H9 (cell line): ENCODE measurements around the gene ZAP70. TPM values are rescaled to one million over a fixed set of nuclear protein-coding genes. Genes with fewer than 3 reads are reported as not detected.
"Not testable (repeated sequence)": the region's sequence is repeated elsewhere in the genome, so short reads cannot be mapped to it uniquely, and the experiment has no call there.

Source experiments
- DNase-seq: peaks from one replicate; pipeline ENCODE4 v3.0.0-alpha.2; 2017
- H2AFZ ChIP-seq: one replicate; pipeline ENCODE4 v1.6.1; 2013; ENCODE audit warnings: mild to moderate bottlenecking, low read length, control low read depth, moderate library complexity
- H2AK5ac ChIP-seq: 2 replicates; pipeline ENCODE4 v1.6.1; 2013; ENCODE audit warnings: low read length, control low read depth, mixed read lengths; ENCODE audit not compliant: insufficient read length
- H2BK120ac ChIP-seq: one replicate; pipeline ENCODE4 v1.6.1; 2013; ENCODE audit warnings: low read depth, mild to moderate bottlenecking, low read length, control low read depth, inconsistent platforms; ENCODE audit not compliant: poor library complexity, severe bottlenecking
- H2BK12ac ChIP-seq: 2 replicates; pipeline ENCODE4 v1.6.1; 2013; ENCODE audit warnings: low read length, control low read depth, mixed read lengths, low read depth; ENCODE audit not compliant: insufficient read length
- H2BK15ac ChIP-seq: 2 replicates; pipeline ENCODE4 v1.6.1; 2013; ENCODE audit warnings: low read depth, low read length, control low read depth
- H2BK20ac ChIP-seq: one replicate; pipeline ENCODE4 v1.6.1; 2013; ENCODE audit warnings: low read depth, mild to moderate bottlenecking, low read length, control low read depth, inconsistent platforms; ENCODE audit not compliant: poor library complexity, severe bottlenecking
- H2BK5ac ChIP-seq: 2 replicates; pipeline ENCODE4 v1.6.1; 2013; ENCODE audit warnings: low read length, control low read depth, mixed read lengths; ENCODE audit not compliant: insufficient read length
- H3K14ac ChIP-seq: 2 replicates; pipeline ENCODE4 v1.6.1; 2013; ENCODE audit warnings: low read length, control low read depth; ENCODE audit not compliant: insufficient read depth
- H3K18ac ChIP-seq: 2 replicates; pipeline ENCODE4 v1.6.1; 2013; ENCODE audit warnings: low read depth, mild to moderate bottlenecking, mixed read lengths, low read length, control low read depth; ENCODE audit not compliant: insufficient read length
- H3K23ac ChIP-seq: 2 replicates; pipeline ENCODE4 v1.6.1; 2013; ENCODE audit warnings: low read length, control low read depth, mixed read lengths, low read depth; ENCODE audit not compliant: insufficient read length
- H3K23me2 ChIP-seq: 2 replicates; pipeline ENCODE4 v1.6.1; 2013; ENCODE audit warnings: low read depth, mild to moderate bottlenecking, mixed read lengths, low read length, control low read depth; ENCODE audit not compliant: insufficient read length, poor library complexity, severe bottlenecking
- H3K27ac ChIP-seq: 2 replicates; pipeline ENCODE4 v1.5.1; 2013; ENCODE audit warnings: low read length, control low read depth, mixed read lengths, low read depth; ENCODE audit not compliant: insufficient read length
- H3K27me3 ChIP-seq: 2 replicates; pipeline ENCODE4 v1.6.1; 2013; ENCODE audit warnings: low read length, control low read depth, inconsistent platforms; ENCODE audit not compliant: insufficient read depth
- H3K4ac ChIP-seq: 2 replicates; pipeline ENCODE4 v1.6.1; 2013; ENCODE audit warnings: low read depth, mild to moderate bottlenecking, control low read depth, inconsistent platforms, low read length, moderate library complexity
- H3K4me1 ChIP-seq: 2 replicates; pipeline ENCODE4 v1.6.1; 2013; ENCODE audit warnings: low read length, control low read depth, inconsistent platforms; ENCODE audit not compliant: insufficient read depth
- H3K4me2 ChIP-seq: 2 replicates; pipeline ENCODE4 v1.6.1; 2013; ENCODE audit warnings: low read length, control low read depth, mixed read lengths; ENCODE audit not compliant: insufficient read length, insufficient read depth
- H3K56ac ChIP-seq: 2 replicates; pipeline ENCODE4 v1.6.1; 2013; ENCODE audit warnings: low read depth, mild to moderate bottlenecking, mixed read lengths, low read length, control low read depth; ENCODE audit not compliant: insufficient read length
- H3K79me1 ChIP-seq: 2 replicates; pipeline ENCODE4 v1.6.1; 2013; ENCODE audit warnings: low read depth, mild to moderate bottlenecking, moderate library complexity, low read length, control low read depth, inconsistent platforms; ENCODE audit not compliant: insufficient read depth, poor library complexity, severe bottlenecking
- H3K79me2 ChIP-seq: 2 replicates; pipeline ENCODE4 v1.6.1; 2013; ENCODE audit warnings: low read length, control low read depth, inconsistent platforms; ENCODE audit not compliant: insufficient read depth
- H3K9ac ChIP-seq: 2 replicates; pipeline ENCODE4 v1.6.1; 2013; ENCODE audit warnings: low read length, control low read depth, mixed read lengths; ENCODE audit not compliant: insufficient read length; ENCODE audit errors: extremely low read depth
- H3K9me3 ChIP-seq: one replicate; pipeline ENCODE4 v1.6.1; 2013; ENCODE audit warnings: low read depth, low read length, inconsistent platforms; ENCODE audit not compliant: control insufficient read depth
- H3T11ph ChIP-seq: one replicate; pipeline ENCODE4 v1.6.1; 2013; ENCODE audit warnings: mild to moderate bottlenecking, low read length, control low read depth, inconsistent platforms
- H4K20me1 ChIP-seq: one replicate; pipeline ENCODE4 v1.6.1; 2013; ENCODE audit not compliant: control insufficient read depth, insufficient read length, insufficient read depth
- H4K5ac ChIP-seq: 2 replicates; pipeline ENCODE4 v1.6.1; 2013; ENCODE audit warnings: low read depth, mild to moderate bottlenecking, mixed read lengths, low read length, control low read depth; ENCODE audit not compliant: insufficient read length
- H4K8ac ChIP-seq: replicated peaks from 2 replicates; pipeline ENCODE4 v1.6.1; 2013; ENCODE audit warnings: low read length, control low read depth, mixed read lengths, low read depth; ENCODE audit not compliant: insufficient read length
- H4K91ac ChIP-seq: 2 replicates; pipeline ENCODE4 v1.6.1; 2013; ENCODE audit warnings: low read depth, mild to moderate bottlenecking, moderate library complexity, mixed read lengths, low read length, control low read depth; ENCODE audit not compliant: insufficient read length
- H3K27ac Mint-ChIP-seq, 3 experiments: 2 replicates in 2 of 3; 3 replicates in 1 of 3; pipeline ENCODE4 v1.8.0; 2020 to 2021; ENCODE audit warnings: mixed read lengths in 3 of 3, mild to moderate bottlenecking in 1 of 3, moderate library complexity in 1 of 3
- H3K27me3 Mint-ChIP-seq: 2 replicates; pipeline ENCODE4 v1.8.0; 2021; ENCODE audit warnings: low read depth, mild to moderate bottlenecking, moderate library complexity, mixed read lengths
- H3K36me3 Mint-ChIP-seq, 3 experiments: 2 replicates in 2 of 3; 3 replicates in 1 of 3; pipeline ENCODE4 v1.8.0; 2020 to 2021; ENCODE audit warnings: low read depth in 3 of 3, mixed read lengths in 3 of 3; ENCODE audit not compliant: insufficient read depth in 1 of 3
- H3K4me1 Mint-ChIP-seq, 2 experiments: 2 replicates each; pipeline ENCODE4 v1.8.0; 2020; ENCODE audit warnings: mixed read lengths in 2 of 2
- H3K4me3 Mint-ChIP-seq, 2 experiments: 2 replicates in 1 of 2; 3 replicates in 1 of 2; pipeline ENCODE4 v1.8.0; 2020 to 2021; ENCODE audit warnings: mild to moderate bottlenecking in 2 of 2, mixed read lengths in 2 of 2, moderate library complexity in 1 of 2
- H3K9me3 Mint-ChIP-seq, 2 experiments: 2 replicates in 1 of 2; 3 replicates in 1 of 2; pipeline ENCODE4 v1.8.0; 2020; ENCODE audit warnings: mild to moderate bottlenecking in 2 of 2, mixed read lengths in 2 of 2, moderate library complexity in 1 of 2
- WGBS: extraction: QIAGEN DNeasy Blood & Tissue Kit; methylation state at CpG from one replicate; pipeline ENCODE4 v1.1.7; 2013; ENCODE audit warnings: missing lambda C conversion rate, low lambda C conversion rate, mixed read lengths; ENCODE audit not compliant: insufficient read length; ENCODE audit errors: extremely low coverage; 5-methylcytosine and 5-hydroxymethylcytosine counted together
- total RNA-seq: library from RNA; stranded (reverse); gene quantifications from 2 replicates; pipeline ENCODE4 v1.2.1, GENCODE V29; 2021
- TF ChIP-seq, protein P1 (sequence below): fragments of 200-600 bp; sonication (generic); conservative IDR thresholded peaks from 3 replicates; pipeline ENCODE4 v1.8.0; 2021; ENCODE audit warnings: antibody characterized with exemption, mild to moderate bottlenecking

ZAP70 gene
- total RNA-seq, 1 experiment from 2014 or later, result 0.24 TPM

DNA sequence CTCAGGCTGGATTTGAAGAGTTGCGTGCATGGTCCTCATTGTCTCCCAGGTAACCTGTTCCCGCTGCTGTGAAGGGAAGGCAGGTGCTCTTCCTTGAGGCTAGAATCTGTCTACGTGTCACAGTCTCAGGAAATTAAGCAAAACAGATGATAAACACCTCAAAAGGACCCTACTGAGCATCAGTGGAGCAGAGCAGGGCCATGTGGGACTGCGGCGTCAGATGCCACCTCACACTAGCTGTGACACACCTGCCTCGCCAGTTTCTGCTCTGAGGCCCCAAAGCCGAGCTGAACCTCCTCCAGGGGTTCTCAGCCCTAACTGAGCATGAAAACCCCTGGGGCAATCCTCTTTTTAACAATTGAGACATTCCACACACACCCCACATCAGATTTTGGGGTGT is 41.9 kb upstream of the ZAP70 start:
- Mint-ChIP-seq H3K27me3 (no peaks in the 10 kb centered on the region), H3K36me3 (peaks cover 0 to under 1% (median 0%) of the 10 kb centered on the region in 3 experiments; a peak in 1 of 7 replicates), H3K27ac (no peak overlapping the region), H3K9me3 (no peaks in the 10 kb centered on the region), H3K4me1 (peaks cover 6 to 10% of the 10 kb centered on the region in 2 experiments), H3K4me3 (no peak overlapping the region)
- TF ChIP-seq, protein P1, sequence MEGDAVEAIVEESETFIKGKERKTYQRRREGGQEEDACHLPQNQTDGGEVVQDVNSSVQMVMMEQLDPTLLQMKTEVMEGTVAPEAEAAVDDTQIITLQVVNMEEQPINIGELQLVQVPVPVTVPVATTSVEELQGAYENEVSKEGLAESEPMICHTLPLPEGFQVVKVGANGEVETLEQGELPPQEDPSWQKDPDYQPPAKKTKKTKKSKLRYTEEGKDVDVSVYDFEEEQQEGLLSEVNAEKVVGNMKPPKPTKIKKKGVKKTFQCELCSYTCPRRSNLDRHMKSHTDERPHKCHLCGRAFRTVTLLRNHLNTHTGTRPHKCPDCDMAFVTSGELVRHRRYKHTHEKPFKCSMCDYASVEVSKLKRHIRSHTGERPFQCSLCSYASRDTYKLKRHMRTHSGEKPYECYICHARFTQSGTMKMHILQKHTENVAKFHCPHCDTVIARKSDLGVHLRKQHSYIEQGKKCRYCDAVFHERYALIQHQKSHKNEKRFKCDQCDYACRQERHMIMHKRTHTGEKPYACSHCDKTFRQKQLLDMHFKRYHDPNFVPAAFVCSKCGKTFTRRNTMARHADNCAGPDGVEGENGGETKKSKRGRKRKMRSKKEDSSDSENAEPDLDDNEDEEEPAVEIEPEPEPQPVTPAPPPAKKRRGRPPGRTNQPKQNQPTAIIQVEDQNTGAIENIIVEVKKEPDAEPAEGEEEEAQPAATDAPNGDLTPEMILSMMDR, result no peak
- H2BK120ac ChIP-seq, result no peak overlapping the region
- no peak overlapping the region for H2AFZ ChIP-seq
- H2AK5ac ChIP-seq, result no peak overlapping the region
- no peak overlapping the region for H4K91ac ChIP-seq
- no peaks in the 10 kb centered on the region for H3K4me1 ChIP-seq
- H2BK5ac ChIP-seq, result no peak overlapping the region
- no peaks in the 10 kb centered on the region for H3K23me2 ChIP-seq
- no peak for DNase-seq
- no peak overlapping the region for H2BK15ac ChIP-seq
- H3K27me3 ChIP-seq, result no peaks in the 10 kb centered on the region; the same call in 1 of the 2 replicates
- H2BK12ac ChIP-seq, result no peak overlapping the region
- no peak overlapping the region for H3K9ac ChIP-seq
- H4K20me1 ChIP-seq, result no peaks in the 10 kb centered on the region
- H3K79me2 ChIP-seq, result no peaks in the 10 kb centered on the region
- H3K4me2 ChIP-seq, result no peak overlapping the region
- H3K79me1 ChIP-seq, result no peaks in the 10 kb centered on the region
- H4K8ac ChIP-seq, result no peak overlapping the region
- no peak overlapping the region for H3K18ac ChIP-seq
- no peak overlapping the region for H2BK20ac ChIP-seq
- no peak overlapping the region for H3K56ac ChIP-seq
- H4K5ac ChIP-seq, result no peak overlapping the region
- H3K4ac ChIP-seq, result no peak overlapping the region
- no peak overlapping the region for H3K27ac ChIP-seq
- no CpG with 5 or more reads among the region's 7 CpGs for WGBS
- H3K9me3 ChIP-seq, result no peaks in the 10 kb centered on the region
- no peak overlapping the region for H3T11ph ChIP-seq
- no peak overlapping the region for H3K23ac ChIP-seq
- H3K14ac ChIP-seq, result no peak overlapping the region

- peaks cover 0 to 12% (median 2%) of the 10 kb centered on the region in 3 experiments; a peak in 3 of 7 replicates for H3K36me3 Mint-ChIP-seq
- not testable (repeated sequence) for H3K23ac ChIP-seq, H2AK5ac ChIP-seq, H3K56ac ChIP-seq, H4K91ac ChIP-seq, H4K5ac ChIP-seq, H3K27me3 Mint-ChIP-seq, H4K8ac ChIP-seq, DNase-seq, H2BK5ac ChIP-seq, H3K9ac ChIP-seq, H2BK20ac ChIP-seq, H3K14ac ChIP-seq, H3K79me1 ChIP-seq, H3K9me3 Mint-ChIP-seq, H3K4me1 ChIP-seq, H3K4me1 Mint-ChIP-seq, H2BK12ac ChIP-seq, H2BK15ac ChIP-seq, H3K4me2 ChIP-seq, H2AFZ ChIP-seq, H3K27me3 ChIP-seq, H3K9me3 ChIP-seq, H3T11ph ChIP-seq, H3K4ac ChIP-seq, H3K27ac Mint-ChIP-seq, H3K4me3 Mint-ChIP-seq, H3K18ac ChIP-seq, H2BK120ac ChIP-seq, H3K23me2 ChIP-seq, H3K27ac ChIP-seq, H3K79me2 ChIP-seq, H4K20me1 ChIP-seq
- no CpG with 5 or more reads among the region's 6 CpGs for WGBS
These were observed 40.7 kb upstream of the ZAP70 start for GRCh38 chr2:97672606-97673140.
